SIG-M5 (cell line): ENCODE measurements around the gene GALNT18.

Experiments used
- DNase-seq: peaks from one replicate; lab custom pipeline; 2025; lab: John Stamatoyannopoulos, UW

Gene GALNT18

DNA sequence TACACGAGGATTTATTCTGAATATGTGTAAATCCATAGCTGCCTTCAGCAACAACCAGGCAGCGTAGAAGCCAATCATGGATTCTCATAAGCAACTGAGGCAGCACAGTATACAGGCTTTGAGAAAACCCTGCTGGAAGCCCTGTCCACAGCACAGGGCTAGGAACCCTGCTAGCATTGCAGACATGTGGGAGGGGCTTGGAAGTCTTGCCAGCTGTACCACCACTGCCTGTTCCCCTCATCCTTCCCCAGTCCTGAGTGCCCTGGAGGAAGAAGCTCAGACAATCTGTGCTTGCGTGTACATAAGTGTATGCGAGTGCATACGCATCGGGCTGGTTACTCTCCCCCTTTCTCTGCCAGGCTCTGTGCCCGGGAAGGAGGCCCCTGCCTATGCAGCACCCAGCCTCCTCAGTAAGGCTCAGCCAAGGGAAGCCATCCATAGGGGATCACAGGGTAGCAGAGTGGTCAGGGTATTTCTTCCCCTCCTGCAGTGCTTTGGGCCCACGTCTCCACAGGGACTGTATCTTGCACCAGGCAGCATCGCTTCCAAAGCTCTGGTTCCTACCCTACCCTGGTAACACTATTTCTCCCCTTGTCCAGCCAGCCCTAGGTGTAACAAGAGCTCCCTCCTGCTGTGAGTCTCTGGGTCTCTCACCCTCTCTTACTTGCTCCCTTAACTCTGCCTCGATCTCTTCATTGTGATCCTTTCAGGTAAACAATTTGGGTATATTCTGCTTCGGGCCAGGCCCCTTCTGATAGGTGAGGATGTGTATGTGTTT, 90.5 kb downstream of the GALNT18 start:
- no peak for DNase-seq

DNA sequence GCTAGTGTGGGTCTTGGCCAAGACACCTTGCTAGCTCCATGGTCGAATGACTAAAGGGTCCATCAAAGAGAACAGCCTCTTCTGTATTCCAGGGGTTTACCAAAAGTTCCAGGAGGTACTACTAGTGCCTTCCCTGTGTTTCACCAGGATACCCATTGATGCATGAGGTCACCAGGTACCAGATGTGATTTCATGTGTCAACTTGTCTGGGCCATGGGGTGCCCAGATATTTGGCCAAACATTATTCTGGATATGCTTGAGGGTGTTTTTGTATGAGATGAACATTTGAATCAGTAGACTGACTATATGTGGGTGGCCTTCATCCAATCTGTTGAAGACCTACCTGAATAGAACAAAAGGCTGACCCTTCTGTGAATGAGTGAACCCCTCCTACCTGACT, 92.8 kb downstream of the GALNT18 start:
- no peak for DNase-seq

DNA sequence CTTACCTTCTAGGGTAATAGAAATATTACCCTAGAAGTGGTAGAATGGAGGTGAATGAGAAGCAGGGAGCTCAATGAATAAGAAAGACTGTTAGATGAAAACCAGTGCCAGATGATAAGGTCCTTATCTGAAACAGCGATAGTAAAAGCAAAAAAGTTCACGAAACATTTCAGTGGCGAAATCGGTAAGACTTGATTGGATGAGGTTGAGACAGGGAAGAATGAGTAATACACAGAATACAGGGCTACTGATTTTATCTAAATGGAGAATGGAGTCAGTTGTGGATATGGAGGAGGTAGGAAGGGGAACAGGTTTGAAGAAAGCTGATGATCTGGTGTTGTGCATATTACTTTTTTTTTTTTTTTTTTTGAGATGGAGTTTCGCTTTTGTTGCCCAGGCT, 96.5 kb downstream of the GALNT18 start:
- DNase-seq = no peak

DNA sequence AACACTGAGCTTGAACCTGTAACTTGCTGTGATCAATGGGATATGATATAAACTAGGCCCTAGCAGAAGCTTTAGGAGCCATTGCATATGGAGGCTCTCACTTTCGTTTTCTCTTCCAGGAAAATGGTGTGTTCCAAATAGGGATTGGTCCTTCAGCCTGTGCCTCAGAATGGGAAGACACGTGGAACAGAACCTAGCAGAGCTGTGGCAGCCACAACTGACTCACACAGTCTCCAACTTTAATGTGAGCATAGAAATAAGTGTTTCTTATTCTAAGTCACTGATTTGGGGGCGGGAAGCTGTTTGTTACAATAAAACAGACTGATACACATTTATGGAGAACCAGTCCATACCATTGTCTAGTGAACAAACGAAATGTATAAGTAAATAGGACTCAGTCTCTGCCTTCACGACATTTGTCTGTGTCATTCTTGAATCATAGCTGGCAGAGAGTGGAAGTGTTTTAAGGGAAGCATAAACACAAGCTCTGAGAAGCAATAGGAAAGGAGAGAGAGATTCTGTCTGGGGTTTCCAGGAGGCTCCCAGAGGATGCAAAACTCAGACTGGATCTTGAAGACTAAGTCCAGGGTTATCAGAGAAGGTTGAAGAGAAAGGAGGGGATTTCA, 97.3 kb downstream of the GALNT18 start:
- DNase-seq = no peak

GRCh38 chr11:11522591-11522990, 99.2 kb downstream of the GALNT18 start:
- DNase-seq = no peak

DNA sequence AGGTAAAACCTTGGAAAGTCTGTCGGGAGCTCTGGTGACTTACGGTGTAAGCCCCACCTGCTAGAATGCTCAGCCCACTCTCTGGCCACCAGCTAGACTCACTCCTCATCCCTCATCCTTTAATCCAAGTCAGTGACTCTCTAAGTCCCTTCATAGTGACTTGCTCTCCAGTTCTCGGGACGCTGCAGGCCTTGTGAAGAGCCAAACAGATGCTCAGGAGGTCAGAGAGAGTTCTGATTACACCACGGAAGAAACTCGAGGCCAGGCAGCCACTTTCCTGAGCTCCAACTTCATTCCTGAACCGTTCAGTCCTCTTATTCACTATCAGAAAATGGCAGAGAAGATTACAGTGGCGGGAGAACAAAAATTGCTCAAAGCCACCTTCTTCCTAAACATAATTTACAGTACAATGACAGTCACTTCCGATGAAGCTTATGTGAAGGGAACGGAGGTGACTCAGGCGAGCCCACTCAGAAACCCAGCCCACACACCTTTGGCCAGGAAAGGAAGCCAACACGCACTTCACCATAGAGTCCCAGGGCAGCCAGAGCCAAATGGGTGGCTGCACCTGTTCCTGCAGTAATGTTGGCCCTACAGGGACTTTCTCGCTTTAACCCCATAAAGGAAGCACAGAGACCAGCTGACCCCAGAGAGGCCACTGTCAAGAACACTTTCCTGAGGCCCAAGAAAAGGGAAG, 100.4 kb downstream of the GALNT18 start:
- no peak for DNase-seq

- no peak for DNase-seq
Measured at GRCh38 chr11:11520231-11521015, 101.4 kb downstream of the GALNT18 start.

DNA sequence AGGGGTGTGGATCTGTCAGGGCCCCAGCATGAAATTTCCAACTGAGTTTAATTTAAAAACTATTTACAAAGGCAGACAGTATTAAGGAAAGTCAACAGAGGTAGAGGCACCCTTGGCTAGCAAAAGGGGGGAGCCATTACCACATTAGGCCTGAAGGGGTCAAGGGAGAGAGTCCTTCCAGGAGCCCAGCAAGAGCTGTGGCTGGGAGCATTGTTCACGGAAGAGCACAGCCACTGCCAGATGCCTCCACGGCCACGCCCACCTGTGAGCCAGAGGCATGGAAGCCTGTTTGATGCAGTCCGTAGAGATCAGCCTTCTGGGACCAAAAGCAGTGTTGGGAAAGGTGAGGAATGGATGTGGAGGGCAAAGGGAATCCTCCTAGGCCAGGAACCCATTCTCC, 102.6 kb downstream of the GALNT18 start:
- no peak for DNase-seq

- no peak for DNase-seq
Measured at GRCh38 chr11:11514246-11514645, 107.6 kb downstream of the GALNT18 start.

GRCh38 chr11:11513422-11513821, 108.4 kb downstream of the GALNT18 start:
- DNase-seq = no peak

GRCh38 chr11:11512929-11513328, 108.9 kb downstream of the GALNT18 start:
- DNase-seq = no peak

GRCh38 chr11:11512502-11512901, 109.3 kb downstream of the GALNT18 start:
- no peak for DNase-seq

DNA sequence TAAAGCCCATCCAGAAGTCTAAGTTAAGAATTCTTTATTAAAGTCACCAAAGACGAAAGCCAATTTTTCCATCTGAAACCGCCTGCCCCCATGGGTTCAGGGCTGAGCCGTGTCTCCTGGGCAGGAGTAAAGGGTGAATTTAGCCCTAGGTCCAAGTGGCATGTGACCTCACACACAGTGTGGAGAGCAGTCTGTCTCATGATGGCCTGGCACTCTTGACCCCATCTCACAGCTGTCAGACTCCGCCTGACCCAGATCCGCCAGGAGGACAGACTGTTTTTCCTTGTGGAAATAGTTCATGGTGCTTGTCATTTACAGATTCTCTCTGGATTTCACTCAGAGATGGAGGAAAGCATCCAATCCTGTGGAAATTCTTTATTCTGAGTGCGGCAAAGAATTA, 109.7 kb downstream of the GALNT18 start:
- DNase-seq = no peak

DNA sequence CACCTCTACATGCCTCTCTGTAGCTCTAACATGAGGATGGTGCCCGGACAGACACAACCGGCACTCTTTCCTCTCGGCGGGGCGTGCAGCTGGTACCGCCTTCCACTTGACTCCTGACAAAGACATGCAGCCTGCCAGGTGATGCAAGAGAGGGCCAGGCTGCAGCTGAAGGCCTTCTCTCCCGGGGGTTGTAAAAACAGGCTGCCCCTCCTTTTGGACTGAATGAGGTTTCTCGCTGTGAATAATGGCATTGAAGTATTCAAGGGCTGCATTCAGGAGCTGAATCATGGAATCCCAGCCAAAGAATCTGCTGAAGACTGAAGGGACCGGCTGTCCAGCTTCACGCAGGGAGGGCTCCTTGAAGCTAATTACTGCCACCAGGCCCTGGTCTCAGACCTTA, 110.9 kb downstream of the GALNT18 start:
- DNase-seq = no peak

GRCh38 chr11:11505692-11506091, 116.1 kb downstream of the GALNT18 start:
- no peak for DNase-seq

- DNase-seq = no peak
Measured at GRCh38 chr11:11505190-11505589, 116.6 kb downstream of the GALNT18 start.

DNA sequence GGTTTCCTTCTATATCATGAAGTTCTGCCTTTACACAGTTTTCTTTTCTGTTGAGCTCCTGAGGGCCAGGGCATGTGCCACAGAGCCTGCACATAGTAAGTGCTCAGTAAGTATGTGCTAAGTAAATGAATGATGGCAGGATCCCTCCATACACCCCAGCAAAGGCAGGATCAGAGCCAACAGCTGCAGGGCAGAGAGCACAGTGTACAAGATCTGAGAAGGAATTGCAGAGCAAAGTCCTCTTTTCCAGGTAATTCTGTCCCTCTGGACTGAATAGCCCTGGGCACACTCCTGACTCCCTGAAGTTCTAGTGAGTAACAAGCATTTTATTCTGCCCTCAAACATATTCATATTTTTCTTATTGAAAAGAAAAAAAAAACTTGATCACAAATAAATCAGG, 117.7 kb downstream of the GALNT18 start:
- DNase-seq = no peak

- DNase-seq = no peak
Measured at GRCh38 chr11:11502263-11502861, 119.4 kb downstream of the GALNT18 start.

DNA sequence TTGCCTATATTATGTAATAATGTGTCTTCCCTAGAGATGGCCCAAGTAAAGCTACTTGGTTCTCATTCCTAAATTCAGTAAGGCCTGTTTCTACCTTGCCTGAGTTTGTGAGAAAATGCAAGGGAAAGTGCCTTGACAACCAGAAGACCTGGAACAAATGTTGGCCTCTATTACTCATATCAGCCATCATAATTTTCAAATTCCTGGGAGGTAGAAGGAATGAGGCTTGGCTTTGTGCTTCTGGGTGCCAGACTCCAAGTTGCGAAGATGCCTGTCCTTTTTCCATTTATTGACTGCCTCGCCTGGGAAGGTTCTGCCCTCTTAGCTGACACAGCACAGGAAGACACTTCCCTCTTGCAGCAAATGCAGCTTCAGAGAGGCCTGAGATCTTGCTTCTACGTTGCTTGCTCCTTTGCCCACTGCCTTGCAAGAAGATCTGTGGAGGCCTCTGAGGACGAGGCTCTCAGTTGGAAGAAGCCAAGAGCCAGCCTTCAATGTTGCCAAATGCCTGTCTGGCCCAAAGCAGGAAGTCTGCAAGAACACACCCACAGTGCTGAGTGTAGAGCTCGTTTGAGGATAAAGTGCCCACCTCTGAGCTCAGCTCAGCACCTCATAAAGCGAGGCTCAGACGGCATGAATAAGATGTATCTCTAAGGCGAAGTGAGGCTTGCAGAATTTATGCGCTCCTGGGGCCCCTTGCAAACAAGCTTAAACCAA, 120.1 kb downstream of the GALNT18 start:
- no peak for DNase-seq

DNA sequence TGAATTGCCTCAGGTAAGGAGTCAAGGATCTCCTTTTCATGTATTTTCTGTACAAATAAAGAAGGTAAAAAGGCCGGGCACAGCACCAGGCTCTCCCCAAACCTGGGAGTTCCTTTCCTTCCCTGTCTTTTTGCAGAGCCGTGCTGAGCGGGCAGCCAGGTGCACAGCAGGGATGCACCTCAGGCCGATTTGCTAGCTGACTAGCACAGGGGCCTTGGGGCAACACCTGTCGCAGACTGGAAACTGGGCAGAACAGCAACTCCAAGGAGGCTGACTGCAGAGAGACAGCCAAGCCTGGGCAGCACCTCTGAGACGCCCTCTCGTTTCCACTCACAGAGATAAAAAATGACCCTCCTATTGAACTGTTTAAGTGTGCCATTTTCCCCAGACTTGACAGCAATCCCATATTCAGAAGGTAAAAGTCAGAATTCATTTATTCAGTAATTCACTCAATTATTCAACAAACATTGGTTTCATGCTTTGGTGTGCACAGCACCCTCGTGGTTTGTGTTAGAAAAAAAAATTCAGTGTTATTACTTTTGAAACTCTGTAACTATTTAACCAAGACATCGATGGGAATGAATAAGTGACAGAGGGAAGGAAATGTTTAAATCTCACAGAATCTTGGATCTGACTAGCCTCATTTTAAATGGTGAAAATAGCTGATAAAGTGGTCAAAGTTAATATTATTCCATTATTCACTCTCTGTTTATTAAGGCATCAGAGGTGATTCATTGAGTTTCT, 120.9 kb downstream of the GALNT18 start:
- no peak for DNase-seq

DNA sequence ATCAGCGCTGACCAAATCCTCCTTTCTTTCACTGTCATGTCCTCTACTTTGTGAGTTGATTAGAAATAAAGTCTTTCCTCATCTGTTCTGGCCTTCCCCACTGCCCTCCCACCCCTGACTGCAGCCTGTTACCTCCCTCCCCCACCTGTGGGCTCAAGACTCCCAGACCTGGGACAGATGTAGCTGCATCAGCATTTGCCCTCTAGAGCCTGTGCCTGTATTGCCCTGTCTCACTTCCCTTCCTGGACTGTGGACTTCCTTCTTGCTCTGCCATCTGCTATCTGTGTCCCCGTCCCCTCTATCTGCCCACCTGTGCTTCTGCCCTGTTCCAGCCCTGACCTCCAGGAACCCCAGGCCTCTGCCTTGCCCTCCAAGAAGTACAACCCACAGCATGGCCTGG, 122.5 kb downstream of the GALNT18 start:
- no peak for DNase-seq
